Stimulated activated CD4-positive, alpha-beta T cell treated with anti-CD3 and anti-CD28 coated beads, Interleukin-12 subunit alpha, Interleukin-12 subunit beta, amount 100 ng/mL, for 24 hours (primary cell): Measurements from ENCODE around the gene MRC1.

Experiments
- DNase-seq, 2 experiments: peaks; one replicate each; pipeline ENCODE4 v3.0.0-alpha.2; 2020; ENCODE audit warnings: low read depth in 2 of 2

Gene MRC1

DNA sequence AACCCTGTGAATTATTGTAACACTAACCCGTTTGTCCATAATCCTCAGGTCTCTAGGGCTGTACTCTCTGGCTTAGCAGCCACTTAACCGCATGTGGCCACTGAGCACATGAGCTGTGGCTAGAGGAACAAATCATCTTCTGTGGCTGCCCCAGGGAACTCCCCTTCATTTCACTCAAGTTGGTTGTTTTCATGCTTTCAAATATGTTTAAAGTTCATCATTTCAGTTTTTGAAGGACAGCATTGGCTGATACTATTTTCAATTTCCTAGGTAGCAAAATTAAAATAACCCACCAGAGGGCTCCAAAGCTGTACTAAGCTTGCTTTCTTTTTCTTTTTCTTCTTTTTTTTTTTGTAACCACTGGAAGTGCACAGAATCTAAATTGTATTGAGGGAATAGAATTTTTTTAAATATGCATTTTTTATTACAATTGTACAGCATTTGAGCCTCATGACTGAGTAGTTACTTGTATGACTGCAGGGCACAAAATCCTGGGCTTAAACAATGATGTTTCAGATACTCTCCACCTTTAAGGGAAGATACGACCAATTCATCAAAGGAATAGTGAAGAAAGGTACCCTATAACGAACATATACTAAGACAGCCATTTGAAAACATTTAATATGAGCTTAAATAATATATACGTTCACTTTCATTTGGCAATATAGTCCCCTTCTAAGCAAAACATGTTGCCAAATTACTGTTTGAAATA, 38.6 kb downstream of the MRC1 start:
- DNase-seq: no peak

DNA sequence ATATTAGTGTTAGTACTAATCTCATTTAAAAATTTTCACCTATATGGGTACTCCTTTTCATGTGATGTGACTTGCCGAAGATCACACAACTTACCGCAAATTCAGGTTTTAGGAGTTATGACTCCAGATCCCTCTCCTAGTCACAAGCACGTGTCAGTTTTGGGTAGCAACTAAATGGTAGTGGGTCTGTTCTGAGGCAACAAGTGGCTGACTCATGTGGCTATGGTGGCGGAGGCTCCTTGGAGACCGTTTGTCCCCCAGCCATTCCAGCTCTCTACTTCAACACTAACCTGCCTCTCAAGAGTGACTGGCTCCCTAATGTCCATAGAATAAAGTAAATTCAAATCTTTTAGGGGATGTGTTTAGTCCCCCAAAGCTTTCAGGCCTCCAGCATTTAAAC, 39.5 kb downstream of the MRC1 start:
- DNase-seq: no peak

DNA sequence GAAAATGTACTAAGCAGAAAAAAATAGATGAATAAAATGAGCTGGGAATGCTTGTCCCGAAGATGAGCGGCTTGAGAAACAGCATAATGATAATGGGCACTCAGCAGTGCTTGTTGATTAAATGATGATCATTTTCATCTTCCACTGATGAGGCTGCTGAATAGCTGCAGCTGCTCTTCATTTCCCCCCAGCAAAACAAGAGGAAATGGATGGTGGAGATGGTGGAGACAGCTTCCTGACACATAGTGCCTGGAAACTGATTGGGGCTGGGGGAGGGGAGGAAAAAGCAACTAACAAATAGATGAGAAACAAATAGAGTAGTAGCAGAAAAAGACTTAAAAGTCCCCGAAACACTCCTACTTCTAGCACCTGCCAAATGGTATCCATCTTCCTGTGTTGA, 41.4 kb downstream of the MRC1 start:
- no peak for DNase-seq

DNA sequence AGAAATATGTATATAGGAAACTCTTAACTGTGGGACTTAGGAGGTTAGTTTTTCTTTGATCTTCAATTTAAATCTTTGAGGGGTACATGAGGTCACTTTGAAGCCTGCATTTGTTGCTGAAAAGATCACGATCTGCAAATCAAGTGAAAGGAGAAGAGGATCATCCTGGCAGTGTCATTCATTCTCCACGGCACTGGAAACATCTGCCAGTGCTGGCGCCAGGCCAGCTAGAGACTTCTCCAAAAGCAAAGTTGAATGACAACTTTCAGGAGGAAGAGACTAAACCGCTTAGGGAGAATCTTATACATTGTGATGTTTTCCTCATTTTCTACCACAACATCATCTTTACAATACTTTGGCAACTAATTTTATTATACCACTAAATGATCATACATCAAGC, 42.5 kb downstream of the MRC1 start:
- DNase-seq: no peak

DNA sequence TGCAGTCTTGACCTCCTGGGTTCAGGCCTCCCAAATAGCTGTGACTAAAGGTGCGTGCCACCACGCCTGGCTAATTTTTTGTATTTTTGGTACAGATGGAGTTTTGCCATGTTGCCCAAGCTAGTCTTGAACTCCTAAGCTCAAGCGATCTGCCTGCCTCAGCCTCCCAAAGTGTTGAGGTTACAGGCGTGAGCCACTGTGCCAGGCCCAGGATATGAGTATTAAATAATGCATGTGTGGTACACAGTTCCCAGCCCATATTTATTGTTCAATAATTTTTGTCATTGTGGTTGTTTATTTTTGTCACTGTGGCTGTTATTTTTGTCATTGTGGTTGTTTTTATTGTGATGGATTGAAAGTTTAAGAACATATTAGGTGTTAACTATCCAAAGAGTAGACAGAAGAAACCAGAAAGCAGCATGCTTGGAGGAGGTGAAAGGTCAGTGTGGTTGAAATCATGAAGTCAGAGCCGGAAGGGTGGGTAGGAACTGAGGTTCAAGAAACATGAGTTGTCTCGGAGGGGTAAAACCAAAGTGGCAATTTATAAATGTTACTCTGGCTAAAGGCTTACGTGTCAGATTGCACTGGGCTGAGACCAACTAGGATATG, 45.0 kb downstream of the MRC1 start:
- no peak for DNase-seq

DNA sequence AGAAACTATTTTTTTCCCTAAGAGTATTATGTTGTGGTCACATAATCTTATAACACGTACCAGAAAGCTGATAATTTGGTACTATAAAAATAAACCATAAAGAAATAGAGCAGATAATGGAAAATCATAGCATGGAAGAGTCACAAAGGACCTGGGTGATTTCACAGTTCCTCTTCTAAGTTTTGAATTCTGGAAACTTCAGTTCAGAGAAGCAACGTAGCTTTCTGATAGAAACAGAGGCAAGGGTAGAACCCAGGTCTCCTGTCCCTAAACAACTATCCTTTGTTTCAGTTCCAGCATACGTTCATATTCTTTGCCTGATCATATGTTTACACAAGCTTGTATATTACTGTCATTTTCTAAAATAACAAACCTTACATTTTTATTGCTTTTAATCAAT, 47.9 kb downstream of the MRC1 start:
- DNase-seq: no peak

DNA sequence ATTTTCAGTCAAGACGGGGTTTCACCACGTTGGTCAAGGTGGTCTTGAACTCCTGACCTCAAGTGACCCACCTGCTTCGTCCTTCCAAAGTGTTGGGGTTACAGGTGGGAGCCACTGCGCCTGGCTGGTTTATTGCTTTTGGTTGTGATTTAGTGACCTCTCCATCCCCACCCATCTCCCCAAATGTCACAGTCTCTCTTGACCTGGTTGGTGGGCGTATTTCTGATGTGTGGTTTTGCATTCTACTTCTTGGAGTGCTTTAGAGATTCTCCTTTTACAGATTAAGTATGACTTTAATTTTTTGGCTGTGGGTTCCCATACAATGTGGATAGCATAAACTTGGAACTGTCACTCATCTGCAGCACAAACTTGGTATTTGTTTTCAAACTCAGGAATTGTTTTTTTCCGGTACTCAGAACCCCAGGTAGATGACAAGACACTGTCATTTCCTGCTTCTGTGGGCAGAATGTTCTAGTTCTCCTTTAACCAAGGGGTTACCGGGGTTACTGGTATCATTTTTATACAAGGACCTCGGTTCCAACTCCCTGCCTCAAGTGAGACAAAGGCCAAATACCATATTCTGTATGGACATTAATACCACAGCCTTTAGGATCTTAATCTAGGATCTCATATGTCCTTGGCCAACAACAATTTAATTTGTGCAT, 50.5 kb downstream of the MRC1 start:
- DNase-seq: no peak

DNA sequence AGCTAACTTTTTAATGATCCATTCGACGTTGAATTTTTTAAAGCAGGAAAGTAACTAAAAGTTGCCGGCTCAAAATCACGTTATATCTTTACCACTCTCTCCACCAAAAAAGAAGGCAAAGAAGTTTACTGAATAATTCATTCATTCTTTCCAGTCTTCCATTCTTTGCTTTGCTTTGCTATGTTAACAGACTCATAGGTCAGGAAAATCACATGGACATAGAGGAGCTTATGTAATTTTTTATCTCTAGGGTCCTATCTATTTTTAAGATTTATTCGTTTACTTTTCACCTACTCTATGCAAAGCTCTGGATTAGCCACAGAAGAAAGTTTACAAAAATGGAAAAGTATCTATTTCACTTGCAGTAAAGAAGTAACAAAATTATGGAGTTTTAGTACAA, 52.6 kb downstream of the MRC1 start:
- no peak for DNase-seq

DNA sequence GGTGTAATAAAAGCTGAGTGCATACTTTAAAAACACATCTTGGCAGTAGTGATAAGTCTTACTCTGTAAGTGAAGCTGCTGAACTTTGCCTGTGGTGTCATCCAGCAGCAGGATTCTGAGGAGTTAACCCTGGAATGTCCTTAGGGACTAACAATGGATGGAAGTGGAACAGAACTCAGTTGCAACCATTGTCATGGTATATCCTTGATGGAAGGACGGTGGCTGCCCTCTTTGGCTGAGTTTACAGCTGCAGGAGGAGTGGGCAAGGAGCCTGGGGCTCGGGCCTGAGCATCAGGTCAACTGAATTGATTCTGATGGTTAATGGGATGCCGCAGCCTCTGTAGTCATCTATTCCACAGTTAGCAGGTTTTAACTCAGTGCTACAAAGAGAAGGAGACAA, 56.2 kb downstream of the MRC1 start:
- no peak for DNase-seq

DNA sequence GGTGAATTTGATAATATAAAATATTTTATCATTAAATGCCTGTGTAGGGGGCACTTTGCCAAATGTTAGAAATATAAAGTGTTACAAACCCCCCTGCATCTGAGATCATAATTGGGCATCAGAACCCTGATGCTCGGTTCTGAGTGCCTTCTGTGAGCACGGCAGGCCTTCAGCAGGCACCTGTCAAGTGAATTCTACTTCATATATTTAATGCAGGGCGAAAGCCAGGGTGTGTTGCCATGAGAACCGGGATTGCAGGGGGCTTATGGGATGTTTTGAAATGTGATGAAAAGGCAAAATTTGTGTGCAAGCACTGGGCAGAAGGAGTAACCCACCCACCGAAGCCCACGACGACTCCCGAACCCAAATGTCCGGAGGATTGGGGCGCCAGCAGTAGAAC, 57.2 kb downstream of the MRC1 start:
- no peak for DNase-seq

DNA sequence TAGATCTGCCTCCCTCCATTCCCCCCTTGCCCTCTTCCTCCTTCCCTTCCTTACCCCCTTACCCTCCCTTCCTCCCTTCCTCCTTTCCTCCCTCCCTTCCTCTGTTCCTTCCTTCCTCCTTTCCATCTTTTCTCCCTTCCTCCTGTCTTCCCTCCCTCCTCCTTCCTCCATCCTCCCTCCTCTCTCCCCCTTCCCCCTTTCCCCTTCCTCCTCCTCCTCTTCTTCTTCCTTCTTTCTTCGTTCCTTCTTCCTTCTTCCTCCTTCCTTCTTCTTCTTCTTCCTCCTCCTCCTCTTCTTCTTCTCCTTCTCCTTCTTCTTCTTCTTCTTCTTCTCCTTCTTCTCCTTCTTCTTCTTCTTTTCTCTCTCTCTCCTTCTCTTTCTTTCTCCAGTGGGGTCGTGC, 57.9 kb downstream of the MRC1 start:
- no peak for DNase-seq

DNA sequence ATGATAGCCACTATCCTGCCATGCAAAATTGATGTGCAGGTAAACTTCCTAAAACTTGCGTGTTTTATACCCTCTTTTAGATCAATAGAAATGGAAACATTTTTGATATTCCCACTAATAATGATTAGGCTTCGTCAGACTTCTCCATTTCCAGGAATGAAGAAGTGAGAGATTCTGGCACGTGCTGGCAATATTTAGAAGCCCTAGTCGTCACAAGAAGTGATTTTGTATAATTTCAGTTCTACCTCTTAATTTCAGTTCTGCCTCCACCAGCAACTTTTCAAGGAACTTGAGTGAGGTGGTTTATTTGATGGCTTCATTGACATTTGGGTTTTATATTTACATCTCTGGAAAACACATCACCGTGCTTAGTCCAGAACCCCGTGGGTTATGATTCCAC, 61.9 kb downstream of the MRC1 start:
- no peak for DNase-seq

DNA sequence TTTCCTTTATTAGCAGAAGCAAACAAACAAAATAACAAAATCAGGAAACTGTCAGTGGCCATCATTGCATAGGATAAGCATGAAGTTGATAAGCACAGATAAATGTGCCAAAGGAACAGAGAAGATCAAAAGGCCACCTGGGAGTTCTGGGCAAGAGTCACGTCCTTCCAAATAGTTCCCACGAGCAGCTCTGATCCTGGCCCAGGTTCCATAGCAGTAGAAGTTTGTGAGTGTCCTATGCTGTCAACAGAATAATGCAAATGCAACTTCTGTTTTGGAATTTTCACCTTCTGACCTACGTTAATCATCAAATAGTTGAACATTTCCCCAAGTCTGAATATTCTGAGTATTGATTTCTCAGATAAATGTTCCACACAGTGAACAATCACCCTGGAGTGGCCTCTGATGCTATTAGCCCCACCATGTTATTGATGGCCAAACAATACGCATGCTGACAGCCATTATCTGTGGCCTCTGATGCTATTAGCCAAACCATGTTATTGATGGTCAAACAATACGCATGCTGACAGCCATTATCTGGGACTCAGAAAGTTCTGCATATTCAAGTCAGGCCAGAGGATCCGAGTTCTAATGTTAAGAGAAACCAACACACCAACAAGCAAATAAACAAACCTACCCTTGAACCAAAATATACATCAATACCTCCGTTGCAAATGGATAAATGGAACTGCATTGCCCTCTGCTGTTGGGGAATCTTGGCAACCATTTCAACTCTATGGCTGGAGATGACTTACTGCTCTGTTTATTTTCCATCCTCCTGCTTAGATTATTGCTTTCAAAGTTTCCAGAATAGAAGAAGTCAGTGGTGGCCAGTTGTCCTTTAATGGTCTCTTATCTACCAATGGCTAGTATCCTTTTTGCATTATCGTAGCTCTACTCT, 63.3 kb downstream of the MRC1 start:
- no peak for DNase-seq

DNA sequence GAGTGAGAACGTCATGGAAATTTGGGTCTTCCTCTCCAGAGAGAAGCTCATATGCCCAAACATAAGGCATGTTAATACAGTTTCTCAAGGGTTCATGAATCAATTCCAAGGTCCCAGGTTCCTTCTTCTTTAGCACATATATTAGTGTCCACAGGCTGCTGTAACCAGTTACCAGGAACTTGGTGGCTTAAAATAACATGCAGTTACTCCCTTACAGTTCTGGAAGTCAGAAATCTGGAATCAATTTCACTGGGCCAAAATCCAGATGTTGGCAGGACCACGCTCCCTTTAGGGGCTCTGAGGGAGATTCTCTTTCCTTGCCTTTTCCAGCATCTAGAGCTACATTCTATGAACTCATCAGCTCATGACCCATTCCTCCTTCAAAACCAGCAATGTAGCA, 64.8 kb downstream of the MRC1 start:
- DNase-seq: no peak

DNA sequence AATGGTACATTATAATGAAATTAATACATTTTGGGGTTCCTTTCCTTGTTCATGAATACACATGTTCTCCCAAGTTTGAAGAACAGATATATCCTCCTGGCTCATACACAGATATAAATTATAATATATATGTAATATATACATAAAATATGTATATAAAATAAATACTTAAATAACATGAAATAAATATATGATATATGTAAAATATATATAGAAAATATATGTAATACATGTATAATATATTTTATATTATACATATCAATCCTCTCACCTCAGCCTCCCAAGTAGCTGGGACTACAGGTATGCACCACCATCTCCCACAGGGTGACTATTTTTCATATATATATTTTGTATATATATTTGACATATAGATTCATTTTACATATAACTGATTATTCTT, 68.0 kb downstream of the MRC1 start:
- DNase-seq: no peak

DNA sequence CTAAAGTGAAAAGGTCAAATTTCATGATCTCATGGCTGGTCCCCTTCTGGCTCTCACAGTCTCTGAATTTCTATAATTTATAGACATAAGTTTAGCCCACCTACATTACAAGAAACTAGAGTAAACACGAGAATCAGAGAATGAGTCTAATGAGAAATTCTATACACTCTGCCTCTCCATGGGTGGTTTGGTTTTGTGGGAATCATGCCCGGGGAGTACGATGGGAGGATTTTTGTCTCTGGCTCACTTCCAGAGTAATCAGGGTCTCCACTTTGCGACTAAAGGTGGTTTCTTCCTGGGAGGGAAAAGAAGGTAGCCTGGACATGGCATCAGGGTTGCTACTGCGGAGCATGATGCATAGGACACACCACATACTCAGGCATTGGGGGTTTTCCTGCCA, 69.7 kb downstream of the MRC1 start:
- no peak for DNase-seq

DNA sequence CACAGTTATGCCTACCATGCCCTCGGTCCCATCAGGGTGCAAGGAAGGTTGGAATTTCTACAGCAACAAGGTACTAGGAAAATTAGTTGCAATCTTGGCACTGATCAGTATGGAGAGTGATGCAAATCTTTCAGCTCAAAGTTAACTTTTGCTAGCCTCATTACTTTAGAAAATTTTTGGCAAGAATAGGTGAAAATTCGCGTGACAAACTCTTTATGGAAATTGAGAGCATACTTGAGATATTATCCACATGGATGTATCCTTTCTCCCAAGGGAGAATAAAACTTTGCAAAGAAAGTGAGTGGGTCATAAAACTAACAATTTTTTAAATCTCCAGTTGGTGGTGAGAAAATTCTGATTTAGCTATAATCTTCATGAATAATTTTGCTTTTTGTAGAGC, 71.5 kb downstream of the MRC1 start:
- DNase-seq: no peak

DNA sequence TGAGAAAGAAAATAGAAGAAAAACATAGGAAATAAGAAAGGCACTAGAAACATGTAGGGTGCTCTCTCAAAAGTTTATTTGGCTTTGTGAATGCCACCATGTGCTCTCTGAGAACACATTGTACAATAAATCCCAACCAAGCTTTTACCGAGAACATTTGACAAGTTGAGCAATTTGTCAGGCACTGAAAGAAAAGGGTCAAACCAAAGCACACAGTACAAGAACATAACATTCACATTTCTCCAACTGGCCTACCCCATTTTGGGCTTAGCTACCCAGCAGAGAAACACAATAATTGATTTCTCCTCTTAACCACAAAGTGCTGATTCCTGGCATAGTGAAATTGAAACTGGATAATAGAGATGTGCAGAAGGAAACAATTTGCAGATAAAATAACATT, 73.4 kb downstream of the MRC1 start:
- no peak for DNase-seq

DNA sequence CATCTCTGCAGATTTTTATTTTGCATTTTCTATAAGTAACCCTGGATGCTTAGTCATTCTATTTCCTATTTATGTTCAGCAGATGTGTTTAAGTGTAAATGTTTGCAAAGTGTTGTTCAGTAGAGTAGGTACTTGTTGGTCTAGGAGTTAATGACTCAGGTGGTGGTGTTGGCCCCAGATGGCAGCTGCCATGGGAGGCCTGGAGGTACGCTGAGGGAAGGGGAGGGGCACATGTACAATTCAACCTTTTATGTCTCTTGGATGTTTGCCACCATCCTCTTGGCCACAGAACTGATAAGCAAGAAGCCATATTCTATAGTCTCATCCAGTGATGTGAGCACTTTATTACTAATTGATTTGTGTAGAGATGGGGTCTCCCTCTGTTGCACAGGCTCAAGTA, 74.5 kb downstream of the MRC1 start:
- no peak for DNase-seq

DNA sequence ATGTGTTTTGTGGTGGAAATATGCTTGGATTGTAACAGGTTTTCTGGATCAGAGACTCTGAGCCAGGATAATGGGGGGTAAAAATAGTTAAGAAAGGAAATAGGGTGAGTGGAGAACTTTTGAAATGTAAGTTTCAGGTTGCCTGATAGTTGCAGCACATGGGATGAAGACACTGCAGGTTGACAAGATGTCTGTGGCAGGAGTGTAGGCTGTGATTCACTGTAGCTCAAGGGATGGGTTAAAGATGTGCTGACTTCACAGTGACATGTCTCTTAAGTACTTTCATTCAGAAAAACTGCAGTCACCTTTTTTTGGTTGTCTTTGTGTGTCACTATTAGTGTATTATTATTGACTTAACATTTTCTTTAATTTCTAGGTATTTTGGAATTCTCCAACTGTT, 79.0 kb downstream of the MRC1 start:
- no peak for DNase-seq

DNA sequence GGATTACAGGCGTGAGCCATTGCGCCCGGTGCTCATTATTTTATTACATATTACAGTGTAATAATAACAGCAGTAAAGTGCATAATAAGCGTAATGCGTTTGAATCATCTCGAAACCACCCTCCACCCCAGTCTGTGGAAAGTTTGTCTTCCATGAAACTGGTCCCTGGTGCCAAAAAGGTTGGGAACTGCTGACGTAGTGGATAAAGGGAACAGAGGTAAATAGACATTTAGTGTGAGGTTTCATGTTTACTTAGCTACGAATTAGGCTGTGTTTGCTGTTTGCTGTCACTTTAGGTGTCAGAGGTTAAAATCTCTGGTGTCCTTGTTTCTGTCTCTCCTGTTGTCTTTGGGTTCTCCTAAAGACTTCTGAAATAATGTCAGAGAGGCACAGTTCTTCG, 82.3 kb downstream of the MRC1 start:
- DNase-seq: no peak

DNA sequence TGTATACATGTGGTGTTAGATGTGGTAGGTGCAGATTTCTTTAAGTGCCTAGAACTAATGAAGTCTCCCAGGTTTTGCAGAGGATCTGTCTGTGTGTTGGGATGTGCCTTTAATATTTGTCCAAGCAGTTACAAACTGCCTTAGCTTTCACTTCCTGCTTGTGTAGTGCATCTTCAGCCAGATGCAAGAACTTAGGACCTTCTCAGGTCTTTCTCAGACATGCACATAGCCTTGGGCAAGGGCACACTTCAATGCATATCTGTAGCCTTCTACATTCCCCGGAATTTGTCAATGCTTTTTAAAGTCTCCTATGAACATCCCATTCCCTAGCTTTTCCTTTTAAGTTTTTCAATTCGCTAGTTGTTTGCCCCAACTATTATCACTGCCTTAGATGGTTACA, 95.4 kb downstream of the MRC1 start:
- DNase-seq: no peak

DNA sequence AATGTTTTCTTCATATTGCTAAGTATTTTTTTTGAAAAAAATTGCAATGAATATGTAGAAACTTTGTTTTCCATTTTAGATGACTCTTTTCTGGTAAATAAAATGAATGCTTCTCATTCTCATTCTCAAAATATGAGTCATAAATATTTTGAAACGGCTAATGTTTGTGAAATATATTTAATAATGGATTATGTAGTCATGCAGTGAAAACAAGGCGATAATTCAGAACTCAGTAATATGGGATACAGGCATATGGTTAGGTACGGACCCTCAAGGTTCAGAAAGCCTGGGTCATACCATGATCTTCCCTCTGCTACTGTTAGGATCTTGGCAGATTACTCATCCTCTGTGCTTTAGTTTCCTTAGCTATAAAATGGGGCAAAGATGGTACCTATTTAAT, 96.3 kb downstream of the MRC1 start:
- no peak for DNase-seq
